ENCODE results near the gene STOML2. TPM values are rescaled to one million over a fixed set of nuclear protein-coding genes. Genes with fewer than 3 reads are reported as not detected.
A peak's percentile ranks its signal among the peaks of the same experiment; 100 is the strongest.

STOML2 gene
- total and polyA plus RNA-seq, 2 donors (not counting 3 experiments of a cell fraction or from before 2014, with no cell fraction given): 144 to 187 TPM

DNA sequence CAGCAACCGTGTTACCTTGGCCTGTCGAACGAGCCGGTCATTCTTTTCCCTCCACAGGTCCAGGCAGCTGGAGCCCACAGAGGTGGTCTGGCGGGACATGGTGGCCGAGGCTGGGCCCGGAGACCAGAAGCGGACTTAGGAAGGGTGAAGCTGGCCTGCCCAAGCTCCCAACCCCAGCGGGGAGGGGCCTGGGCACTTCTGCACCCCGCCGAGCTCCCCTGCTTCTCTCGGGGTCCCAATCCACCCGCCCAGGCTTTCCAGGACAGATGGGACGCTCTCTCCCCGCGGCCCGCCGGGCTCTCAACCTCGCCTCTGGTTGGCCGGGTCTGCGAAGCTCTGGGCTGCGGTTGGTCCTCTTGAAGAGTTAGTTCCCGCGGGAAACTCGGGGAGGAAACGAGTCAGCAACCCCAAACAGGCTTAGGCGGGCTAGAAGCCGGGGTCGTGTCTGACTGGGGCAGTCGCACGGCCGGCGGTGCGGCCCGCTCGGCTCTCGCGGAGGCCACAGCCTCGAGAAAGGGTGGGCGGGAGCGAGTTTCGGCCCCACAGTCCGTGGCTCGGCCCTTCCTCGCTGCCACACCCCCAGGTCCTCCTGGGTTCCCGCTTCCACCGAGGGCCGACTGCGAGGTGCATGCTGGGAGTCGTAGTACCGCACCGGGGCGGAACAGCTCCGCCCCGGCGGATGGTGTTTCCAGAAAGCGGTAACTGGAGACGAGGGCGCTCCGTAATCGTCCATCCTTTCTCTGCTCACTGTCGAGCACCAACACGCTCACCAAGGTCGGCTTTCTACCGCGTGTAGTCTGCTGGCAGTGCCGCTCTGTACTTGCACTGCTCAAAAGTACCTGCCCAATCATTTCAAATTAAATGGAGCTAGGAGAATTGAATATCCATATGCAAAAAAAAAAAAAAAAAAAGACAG is 23.2 kb downstream of the STOML2 start, which contains the start of gene FANCG:
Gene FANCG, minus strand, starts transcription at position 517 of the 916 bp plus-strand sequence. Its CDS starts 418 bp downstream, at position 99.
- no peaks in the 10 kb centered on the region for H3K27me3 ChIP-seq (ENCODE audit: control insufficient read depth in 2 of 2, insufficient read depth in 2 of 2, low read length in 2 of 2)
- ChIA-PET POLR2A (interaction anchor here (0.6 to 1.5 kb wide), 5 partner anchors 8 to 404 kb away, joined by 3 to 12 read pairs (median 4); partner anchors contain the start of gene ATOSB), CTCF (interaction anchor here (0.9 to 3.1 kb wide), 11 partner anchors 8 to 474 kb away, joined by 3 to 22 read pairs (median 5); partner anchors contain the start of genes PIGO, RUSC2, STOML2 and VCP)
- peaks cover 0 to 8% of the 10 kb centered on the region in 2 experiments for H3K36me3 ChIP-seq (ENCODE audit: control insufficient read depth in 2 of 2, extremely low read depth in 1 of 2, insufficient read depth in 2 of 2, low read length in 2 of 2)
- H3K4me1 ChIP-seq (ENCODE audit: control insufficient read depth, extremely low read depth, insufficient read depth, low read length): peaks cover 16% of the 10 kb centered on the region
- H3K9ac ChIP-seq (replicated peaks; ENCODE audit: extremely low read depth, insufficient read depth, low read length): peak within 1 kb of the TSS; percentile 74
- TF ChIP-seq POLR2AphosphoS5 (IDR thresholded peaks at IDR 0.05; ENCODE audit: insufficient read depth, low read depth, low read length): peak; percentile 84
- TF ChIP-seq FOS (IDR thresholded peaks at IDR 0.05; ENCODE audit: borderline replicate concordance, insufficient read depth, low read length): no peak
- TF ChIP-seq, protein P1, sequence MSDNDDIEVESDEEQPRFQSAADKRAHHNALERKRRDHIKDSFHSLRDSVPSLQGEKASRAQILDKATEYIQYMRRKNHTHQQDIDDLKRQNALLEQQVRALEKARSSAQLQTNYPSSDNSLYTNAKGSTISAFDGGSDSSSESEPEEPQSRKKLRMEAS (IDR thresholded peaks at IDR 0.05; ENCODE audit: insufficient read depth, insufficient read length): peak; percentile 28
- peak; percentile 76 for TF ChIP-seq POLR2A (IDR thresholded peaks at IDR 0.05; ENCODE audit: low read depth, low read length)
- TF ChIP-seq, protein P2, sequence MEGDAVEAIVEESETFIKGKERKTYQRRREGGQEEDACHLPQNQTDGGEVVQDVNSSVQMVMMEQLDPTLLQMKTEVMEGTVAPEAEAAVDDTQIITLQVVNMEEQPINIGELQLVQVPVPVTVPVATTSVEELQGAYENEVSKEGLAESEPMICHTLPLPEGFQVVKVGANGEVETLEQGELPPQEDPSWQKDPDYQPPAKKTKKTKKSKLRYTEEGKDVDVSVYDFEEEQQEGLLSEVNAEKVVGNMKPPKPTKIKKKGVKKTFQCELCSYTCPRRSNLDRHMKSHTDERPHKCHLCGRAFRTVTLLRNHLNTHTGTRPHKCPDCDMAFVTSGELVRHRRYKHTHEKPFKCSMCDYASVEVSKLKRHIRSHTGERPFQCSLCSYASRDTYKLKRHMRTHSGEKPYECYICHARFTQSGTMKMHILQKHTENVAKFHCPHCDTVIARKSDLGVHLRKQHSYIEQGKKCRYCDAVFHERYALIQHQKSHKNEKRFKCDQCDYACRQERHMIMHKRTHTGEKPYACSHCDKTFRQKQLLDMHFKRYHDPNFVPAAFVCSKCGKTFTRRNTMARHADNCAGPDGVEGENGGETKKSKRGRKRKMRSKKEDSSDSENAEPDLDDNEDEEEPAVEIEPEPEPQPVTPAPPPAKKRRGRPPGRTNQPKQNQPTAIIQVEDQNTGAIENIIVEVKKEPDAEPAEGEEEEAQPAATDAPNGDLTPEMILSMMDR (IDR thresholded peaks at IDR 0.05; ENCODE audit: extremely low read depth in 1 of 2, insufficient read depth in 1 of 2, low read depth in 1 of 2, low read length in 2 of 2): no peak
- TF ChIP-seq MYC (IDR thresholded peaks at IDR 0.05; ENCODE audit: low read depth, low read length): peak; percentile 21
- TF ChIP-seq GATA2 (IDR thresholded peaks at IDR 0.05; ENCODE audit: insufficient read depth, insufficient read length, low read depth, low read length): no peak
- TF ChIP-seq JUN (IDR thresholded peaks at IDR 0.05; ENCODE audit: borderline replicate concordance, insufficient read depth, insufficient read length, low read depth): no peak
- DNase-seq (ENCODE audit: low read depth, low spot score) (peak; percentile 95), FAIRE-seq (peak; percentile 97)
- dilution Hi-C loops (cut with MboI; ENCODE audit: extremely low pct_ligation_motif_present, low sequenced_read_pairs) (no loop called here), intact Hi-C loops (cut with micrococcal nuclease) (loop anchor here (1.0 kb wide), 2 partner anchors 7 to 17 kb away; partner anchors contain the start of genes PIGO and VCP)
- H2AFZ ChIP-seq (ENCODE audit: low read depth, low read length): peak within 1 kb of the TSS; percentile 59
- no peaks in the 10 kb centered on the region for H4K20me1 ChIP-seq (replicated peaks; ENCODE audit: control insufficient read depth, extremely low read depth, insufficient read depth, low read length)
- H3K4me3 ChIP-seq (replicated peaks in 1 of 3; ENCODE audit: insufficient read depth in 1 of 3, low read depth in 1 of 3, low read length in 3 of 3): peak within 1 kb of the TSS; percentile 64 to 79 (median 66)
- BruUV-seq (replicated peaks): TSS peak; percentile 27
- no peaks in the 10 kb centered on the region for H3K9me1 ChIP-seq (replicated peaks; ENCODE audit: control insufficient read depth, extremely low read depth, insufficient read depth, low read length)
- no peaks in the 10 kb centered on the region for H3K9me3 ChIP-seq (replicated peaks; ENCODE audit: control insufficient read depth, insufficient read depth, low read length)
- H3K27ac ChIP-seq (ENCODE audit: insufficient read depth, low read depth, low read length): peak within 1 kb of the TSS; percentile 57
- H3K4me2 ChIP-seq (ENCODE audit: insufficient read depth, low read length): peak within 1 kb of the TSS; percentile 57
- peaks cover 23% of the 10 kb centered on the region for H3K79me2 ChIP-seq (ENCODE audit: control insufficient read depth, insufficient read depth, low read length)

Data from endothelial cell of umbilical vein (primary cell).